Fibroblast of villous mesenchyme (primary cell): ENCODE measurements around the gene OGFOD2. TPM values are rescaled to one million over a fixed set of nuclear protein-coding genes. Genes with fewer than 3 reads are reported as not detected.

Experiments
- DNase-seq: peaks from one replicate; pipeline ENCODE4 v3.0.0-alpha.2; 2010; ENCODE audit warnings: low read depth
- H3K4me3 ChIP-seq: 2 replicates; pipeline ENCODE4 v1.5.1; 2011; ENCODE audit warnings: low read depth, mild to moderate bottlenecking, low read length
- CTCF ChIP-seq: IDR thresholded peaks from 2 replicates; pipeline ENCODE4 v1.5.1; 2012; ENCODE audit warnings: low read depth, mild to moderate bottlenecking, low read length; ENCODE audit not compliant: insufficient read depth
- total RNA-seq: library from RNA; depleted of rRNA; stranded (reverse); fragments of >200 nt; gene quantifications from 2 replicates; pipeline ENCODE4 v1.2.3, GENCODE V29; 2012

OGFOD2 gene
- total RNA-seq, 1 donor, result 7.3 TPM

DNA sequence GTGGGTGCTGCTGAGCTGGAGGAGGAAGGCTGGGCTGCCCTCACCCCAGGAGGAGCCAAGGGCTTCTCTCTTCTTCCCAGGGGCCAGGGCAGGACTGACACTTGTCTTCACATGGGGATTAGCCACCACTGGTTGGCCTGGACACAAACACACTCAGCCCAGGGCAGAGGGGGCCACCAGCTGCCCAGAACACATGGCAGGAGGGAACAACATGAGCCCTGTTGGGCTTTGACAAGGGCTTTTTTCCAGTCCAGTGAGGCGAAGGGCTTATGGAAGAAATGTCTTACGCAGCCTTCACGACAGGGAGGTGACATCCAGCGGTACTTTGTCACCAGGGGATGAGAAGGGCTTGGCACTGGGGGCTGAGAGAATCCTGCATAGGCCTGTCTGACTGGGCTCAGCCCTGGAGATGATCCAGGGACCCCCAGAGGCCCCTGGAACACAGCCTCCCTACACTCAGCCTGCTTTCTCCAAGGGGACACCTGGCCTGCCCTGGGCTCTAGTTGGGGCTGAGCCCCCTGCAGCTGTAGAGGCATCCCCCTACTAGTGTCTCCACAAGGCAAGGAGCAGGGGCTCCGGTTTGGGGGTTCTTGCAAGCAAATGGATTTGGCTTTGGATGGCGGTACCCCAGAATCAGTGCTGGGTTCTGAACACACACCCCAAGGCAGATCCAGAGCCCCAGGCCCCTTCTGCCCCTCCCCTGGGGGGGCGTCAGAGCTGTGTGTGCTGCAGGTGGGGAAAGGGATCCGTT lies 24.3 kb downstream of the OGFOD2 start:
- no peak for DNase-seq
- H3K4me3 ChIP-seq, result no peak overlapping the region
- no peak for TF ChIP-seq CTCF

DNA sequence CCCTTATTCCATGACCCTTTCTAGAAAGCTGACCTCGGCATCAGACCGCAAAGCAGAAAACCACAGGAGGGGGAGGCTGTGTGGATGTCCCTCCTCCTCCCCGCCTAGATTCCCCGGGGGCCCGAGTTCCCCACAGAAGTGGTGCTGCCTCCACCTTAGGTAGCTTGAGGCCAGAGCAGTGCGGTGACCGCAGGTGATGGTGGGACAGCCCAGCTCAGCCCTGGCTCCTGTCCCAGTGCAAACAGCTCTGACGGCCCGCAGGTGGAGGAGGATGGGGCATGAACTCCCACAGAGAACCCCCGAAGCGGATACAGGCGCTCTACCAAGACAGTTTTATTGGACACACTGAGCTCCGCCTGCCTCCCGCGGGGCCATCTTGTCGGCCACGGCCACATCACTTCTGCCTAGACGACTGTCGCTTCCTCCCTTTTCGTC lies 25.0 kb downstream of the OGFOD2 start:
- no peak for TF ChIP-seq CTCF
- H3K4me3 ChIP-seq, result no peak overlapping the region
- DNase-seq, result no peak

GRCh38 chr12:123000578-123000977 lies 25.5 kb downstream of the OGFOD2 start:
- no peak for TF ChIP-seq CTCF
- H3K4me3 ChIP-seq, result no peak overlapping the region
- no peak for DNase-seq

DNA sequence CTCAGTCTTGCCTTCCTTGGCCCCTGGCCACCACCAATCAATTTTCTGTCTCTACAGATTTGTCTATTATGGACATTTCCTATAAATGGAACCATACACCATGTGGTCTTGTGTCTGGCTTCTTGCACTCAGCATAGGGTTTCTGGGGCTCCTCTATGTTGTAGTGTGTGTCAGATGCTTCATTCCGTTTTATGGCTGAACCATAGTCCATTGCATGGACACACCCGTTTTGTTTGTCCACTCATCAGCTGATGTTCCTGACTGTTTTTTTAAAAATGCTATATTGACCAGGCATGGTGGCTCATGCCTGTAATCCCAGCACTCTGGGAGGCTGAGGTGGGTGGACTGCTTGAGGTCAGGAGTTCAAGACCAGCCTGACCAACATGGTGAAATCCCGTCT lies 26.4 kb downstream of the OGFOD2 start:
- no peak for TF ChIP-seq CTCF
- no peak for DNase-seq
- no peak overlapping the region for H3K4me3 ChIP-seq

DNA sequence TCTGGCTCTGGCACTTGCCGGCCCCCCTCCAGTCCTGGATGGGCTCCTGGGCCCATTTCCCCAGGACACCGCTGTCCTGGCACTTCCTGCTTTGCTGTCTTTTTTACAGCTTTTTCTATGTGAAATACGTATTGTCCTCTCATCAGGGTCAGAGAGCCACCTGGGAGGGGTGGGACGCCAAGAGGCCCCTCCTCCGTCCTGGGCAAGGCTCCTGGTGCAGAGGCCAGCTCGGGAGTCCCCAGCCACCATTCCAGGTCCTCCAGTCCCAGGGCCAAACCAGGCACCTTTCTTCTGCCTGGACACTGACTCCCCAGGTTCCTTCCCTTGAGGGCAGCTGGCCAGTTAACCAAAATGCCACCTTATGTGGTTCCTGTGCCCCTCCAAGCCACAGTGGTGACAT lies 28.2 kb downstream of the OGFOD2 start:
- TF ChIP-seq CTCF, result no peak
- H3K4me3 ChIP-seq, result no peak overlapping the region
- no peak for DNase-seq

GRCh38 chr12:123004287-123004686 lies 29.2 kb downstream of the OGFOD2 start:
- no peak for TF ChIP-seq CTCF
- DNase-seq, result no peak
- H3K4me3 ChIP-seq, result no peak overlapping the region
